IMR-90 (cell line): ENCODE data around the gene NACC2. TPM values are rescaled to one million over a fixed set of nuclear protein-coding genes. Genes with fewer than 3 reads are reported as not detected.

Experiments
- ATAC-seq: fragments of 200-7000 bp; cut with Tn5 transposase; 2 replicates; pipeline ENCODE4 v1.9.1; 2020; ENCODE audit warnings: low read depth, mild to moderate bottlenecking, moderate library complexity
- BruUV-seq: library from RNA; stranded (reverse); fragments of 400-500 nt; replicated peaks from 2 replicates; lab custom pipeline; 2021; lab: Mats Ljungman, UMichigan
- CTCF ChIA-PET: fragments of 300-600 bp; formaldehyde crosslinking; extraction: SDS; loops from one replicate; lab custom pipeline; 2021; ENCODE audit warnings: antibody characterized with exemption; lab: Yijun Ruan, JAX
- POLR2A ChIA-PET: fragments of 300-600 bp; sonication (Branson Sonifier 250); formaldehyde crosslinking; loops from one replicate; lab custom pipeline; 2022; ENCODE audit warnings: antibody characterized with exemption; ENCODE audit not compliant: unreplicated experiment; lab: Charles Lee
- DNase-seq: peaks from one replicate; pipeline ENCODE4 v3.0.0; 2013
- H2AFZ ChIP-seq: replicated peaks from 2 replicates; pipeline ENCODE3; 2013; ENCODE audit warnings: low read length, mild to moderate bottlenecking; ENCODE audit not compliant: poor library complexity
- H2AK5ac ChIP-seq: 2 replicates; pipeline ENCODE4 v1.6.1; 2013; ENCODE audit warnings: low read depth, low read length, inconsistent platforms
- H2AK9ac ChIP-seq: replicated peaks from 2 replicates; pipeline ENCODE3; 2013; ENCODE audit warnings: mild to moderate bottlenecking, low read depth, low read length, moderate library complexity; ENCODE audit not compliant: poor library complexity
- H2BK120ac ChIP-seq: 2 replicates; pipeline ENCODE4 v1.6.1; 2013; ENCODE audit warnings: low read depth, low read length, inconsistent platforms
- H2BK15ac ChIP-seq: 3 replicates; pipeline ENCODE4 v1.6.1; 2013; ENCODE audit warnings: low read depth, low read length, inconsistent platforms
- H2BK20ac ChIP-seq: 2 replicates; pipeline ENCODE4 v1.6.1; 2013; ENCODE audit warnings: low read depth, mild to moderate bottlenecking, inconsistent platforms, low read length, moderate library complexity
- H2BK5ac ChIP-seq: 2 replicates; pipeline ENCODE4 v1.6.1; 2013; ENCODE audit warnings: mild to moderate bottlenecking, low read depth, low read length, inconsistent platforms; ENCODE audit not compliant: poor library complexity, severe bottlenecking
- H3K14ac ChIP-seq: replicated peaks from 2 replicates; pipeline ENCODE4 v1.6.1; 2013; ENCODE audit warnings: low read depth, low read length, inconsistent platforms
- H3K18ac ChIP-seq: 2 replicates; pipeline ENCODE4 v1.6.1; 2013; ENCODE audit warnings: low read depth, low read length, control low read depth
- H3K23ac ChIP-seq: 2 replicates; pipeline ENCODE4 v1.6.1; 2013; ENCODE audit warnings: low read depth, low read length, inconsistent platforms
- H3K27ac ChIP-seq: 2 replicates; pipeline ENCODE4 v1.5.1; 2013; ENCODE audit warnings: mild to moderate bottlenecking, control low read depth, low read length; ENCODE audit not compliant: insufficient read depth
- H3K27me3 ChIP-seq: 2 replicates; pipeline ENCODE4 v1.6.1; 2013; ENCODE audit warnings: low read length; ENCODE audit not compliant: control insufficient read depth, insufficient read depth
- H3K36me3 ChIP-seq: 2 replicates; pipeline ENCODE4 v1.6.1; 2013; ENCODE audit warnings: low read length, mixed read lengths; ENCODE audit not compliant: control insufficient read depth, insufficient read depth
- H3K4ac ChIP-seq: 2 replicates; pipeline ENCODE4 v1.6.1; 2013; ENCODE audit warnings: low read depth, low read length, inconsistent platforms
- H3K4me1 ChIP-seq: 2 replicates; pipeline ENCODE4 v1.6.1; 2013; ENCODE audit warnings: low read length, mixed read lengths; ENCODE audit not compliant: control insufficient read depth, insufficient read depth
- H3K4me2 ChIP-seq: 2 replicates; pipeline ENCODE4 v1.6.1; 2013; ENCODE audit warnings: low read depth, mild to moderate bottlenecking, control low read depth, low read length, moderate library complexity
- H3K4me3 ChIP-seq: 2 replicates; pipeline ENCODE4 v1.5.1; 2013; ENCODE audit warnings: low read depth, mild to moderate bottlenecking, control low read depth, low read length, moderate library complexity; ENCODE audit not compliant: insufficient read depth
- H3K56ac ChIP-seq: 2 replicates; pipeline ENCODE4 v1.6.1; 2013; ENCODE audit warnings: low read length, inconsistent platforms; ENCODE audit not compliant: insufficient read depth; ENCODE audit errors: extremely low read depth
- H3K79me1 ChIP-seq, 2 experiments: 2 replicates each; pipeline ENCODE4 v1.6.1; 2013; ENCODE audit warnings: low read length in 2 of 2, inconsistent platforms in 1 of 2, low read depth in 1 of 2
- H3K9ac ChIP-seq: 2 replicates; pipeline ENCODE4 v1.6.1; 2013; ENCODE audit warnings: low read depth, low read length, control low read depth
- H3K9me1 ChIP-seq: 2 replicates; pipeline ENCODE4 v1.6.1; 2013; ENCODE audit warnings: low read length, inconsistent platforms; ENCODE audit not compliant: insufficient read depth
- H3K9me3 ChIP-seq: 2 replicates; pipeline ENCODE4 v1.6.1; 2013; ENCODE audit warnings: low read length; ENCODE audit not compliant: control insufficient read depth, insufficient read depth
- H4K20me1 ChIP-seq: 2 replicates; pipeline ENCODE4 v1.6.1; 2013; ENCODE audit warnings: low read length, inconsistent platforms; ENCODE audit not compliant: insufficient read depth
- H4K5ac ChIP-seq: 2 replicates; pipeline ENCODE4 v1.6.1; 2013; ENCODE audit warnings: mild to moderate bottlenecking, low read depth, low read length, control low read depth
- H4K8ac ChIP-seq, 2 experiments: 2 replicates each; pipeline ENCODE4 v1.6.1; 2013; ENCODE audit warnings: low read depth in 2 of 2, low read length in 2 of 2, control low read depth in 1 of 2, inconsistent platforms in 1 of 2
- H4K91ac ChIP-seq: 2 replicates; pipeline ENCODE4 v1.6.1; 2013; ENCODE audit warnings: low read depth, low read length, inconsistent platforms; ENCODE audit not compliant: insufficient read depth
- BHLHE40 ChIP-seq: fragments of 150-350 bp; IDR thresholded peaks from 2 replicates; pipeline ENCODE4 v1.6.1; 2016; ENCODE audit warnings: mild to moderate bottlenecking, low read depth, low read length
- CEBPB ChIP-seq: IDR thresholded peaks from 2 replicates; pipeline ENCODE4 v1.6.1; 2012; ENCODE audit warnings: low read depth, low read length, improper control_type of control experiment
- CHD1 ChIP-seq: IDR thresholded peaks from 2 replicates; pipeline ENCODE4 v1.6.1; 2012; ENCODE audit warnings: low read depth, low read length, improper control_type of control experiment
- FOS ChIP-seq: fragments of 150-350 bp; IDR thresholded peaks from 2 replicates; pipeline ENCODE4 v1.6.1; 2016; ENCODE audit warnings: low read depth, low read length
- MAFK ChIP-seq: IDR thresholded peaks from 2 replicates; pipeline ENCODE4 v1.6.1; 2012; ENCODE audit warnings: low read depth, low read length, improper control_type of control experiment
- MAZ ChIP-seq: IDR thresholded peaks from 2 replicates; pipeline ENCODE4 v1.6.1; 2012; ENCODE audit warnings: low read depth, mild to moderate bottlenecking, low read length, improper control_type of control experiment, moderate library complexity, borderline replicate concordance
- MXI1 ChIP-seq: IDR thresholded peaks from 2 replicates; pipeline ENCODE4 v1.6.1; 2012; ENCODE audit warnings: low read depth, mild to moderate bottlenecking, low read length, moderate library complexity, borderline replicate concordance
- NFE2L2 ChIP-seq: fragments of 150-350 bp; IDR thresholded peaks from 2 replicates; pipeline ENCODE4 v1.6.1; 2016; ENCODE audit warnings: low read depth, mild to moderate bottlenecking, low read length
- POLR2A ChIP-seq: IDR thresholded peaks from 2 replicates; pipeline ENCODE4 v1.6.1; 2012; ENCODE audit warnings: mild to moderate bottlenecking, low read depth, low read length
- RAD21 ChIP-seq: IDR thresholded peaks from 2 replicates; pipeline ENCODE4 v1.6.1; 2012; ENCODE audit warnings: low read length, improper control_type of control experiment
- RCOR1 ChIP-seq: IDR thresholded peaks from 2 replicates; pipeline ENCODE4 v1.6.1; 2012; ENCODE audit warnings: mild to moderate bottlenecking, low read length, improper control_type of control experiment; ENCODE audit not compliant: insufficient replicate concordance
- RFX5 ChIP-seq: IDR thresholded peaks from 2 replicates; pipeline ENCODE4 v1.8.0; 2012; ENCODE audit warnings: low read depth, mild to moderate bottlenecking, low read length, moderate library complexity
- SMC3 ChIP-seq: fragments of 150-350 bp; IDR thresholded peaks from 2 replicates; pipeline ENCODE4 v1.6.1; 2016; ENCODE audit warnings: low read depth, mild to moderate bottlenecking, antibody characterized with exemption, low read length, moderate library complexity
- WGBS, 2 experiments: methylation state at CpG; one replicate each; pipeline versions ENCODE4 v1.1.5 to v1.1.7; 2013; ENCODE audit warnings: missing lambda C conversion rate in 2 of 2; ENCODE audit not compliant: insufficient read length in 1 of 2; ENCODE audit errors: extremely low coverage in 2 of 2; 5-methylcytosine and 5-hydroxymethylcytosine counted together
- dilution Hi-C: fragments of 300-500 bp; cut with HindIII; formaldehyde crosslinking; loops from one replicate; pipeline ENCODE4 v1.14.3; 2018; ENCODE audit warnings: low sequenced_read_pairs; ENCODE audit not compliant: unreplicated experiment
- in situ Hi-C: fragments of 300-500 bp; cut with MboI; formaldehyde crosslinking; loops from 3 replicates; pipeline ENCODE4 v1.14.3; 2019; ENCODE audit warnings: low sequenced_read_pairs, inconsistent platforms, mixed read lengths
- intact Hi-C: fragments of 100-400 bp; cut with micrococcal nuclease; formaldehyde crosslinking; loops from 2 replicates; pipeline ENCODE4 v1.10.0; 2022
- polyA plus RNA-seq, 3 experiments: library from polyadenylated mRNA; depleted of rRNA; stranded (reverse); fragments of >200 nt; gene quantifications; 2 replicates each; pipeline ENCODE4 v1.2.3, GENCODE V29; 2012; ENCODE audit warnings: low replicate concordance in 1 of 3
- total RNA-seq: library from RNA; depleted of rRNA; stranded (reverse); fragments of >200 nt; gene quantifications from 2 replicates; pipeline ENCODE4 v1.2.3, GENCODE V29; 2012
- TF ChIP-seq, protein P1 (sequence below): conservative IDR thresholded peaks from 2 replicates; pipeline ENCODE4 v1.5.1; 2012; ENCODE audit warnings: mild to moderate bottlenecking, low read depth, low read length, improper control_type of control experiment
- TF ChIP-seq, protein P2 (sequence below): fragments of 150-350 bp; IDR thresholded peaks from 2 replicates; pipeline ENCODE4 v1.6.1; 2017; ENCODE audit warnings: mild to moderate bottlenecking, antibody characterized with exemption, low read length, low read depth
- TF ChIP-seq, protein P3 (sequence below): fragments of 150-350 bp; IDR thresholded peaks from 2 replicates; pipeline ENCODE4 v1.6.1; 2016; ENCODE audit warnings: low read depth, mild to moderate bottlenecking, low read length, moderate library complexity, borderline replicate concordance

Gene NACC2
- total and polyA plus RNA-seq, 2 of the 4 experiments (the other 2 are of a cell fraction) = 7.9 to 19.0 TPM

DNA sequence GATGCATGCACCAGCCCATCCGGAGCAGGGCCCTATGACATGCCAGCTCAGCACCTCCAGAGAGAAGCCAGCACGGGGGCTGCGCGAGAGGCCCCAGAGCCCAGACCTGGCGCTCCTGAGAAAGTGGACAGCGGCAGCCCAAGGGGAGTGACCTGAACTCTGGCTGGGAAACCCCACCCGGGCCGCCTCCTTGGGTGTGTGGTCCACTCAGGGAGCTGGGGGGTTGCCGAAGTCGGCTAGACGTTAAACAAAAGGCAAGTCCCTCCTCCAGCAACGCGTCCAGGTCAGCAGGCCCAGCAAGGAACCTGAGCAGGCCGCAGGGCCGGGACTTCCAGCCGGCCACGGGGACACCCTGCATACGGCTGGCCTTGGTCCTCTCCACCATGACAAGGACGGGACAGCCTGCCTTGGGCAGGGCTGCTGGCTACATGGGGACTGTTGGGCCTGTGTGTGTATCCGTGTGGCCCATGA lies 35.7 kb downstream of the NACC2 start:
- ChIA-PET POLR2A (no interaction called here), CTCF (no interaction called here)
- Histone ChIP-seq H3K27me3 (no peaks in the 10 kb centered on the region), H3K23ac (no peak overlapping the region), H4K8ac (no peak overlapping the region; a peak in 1 of 4 replicates), H3K4ac (no peak overlapping the region; the same call in 1 of the 2 replicates), H2BK120ac (peak overlapping the region; percentile 23), H2BK5ac (no peak overlapping the region), H3K4me3 (no peak overlapping the region), H3K27ac (no peak overlapping the region), H3K18ac (no peak overlapping the region; the same call in 1 of the 2 replicates), H3K9ac (no peak overlapping the region), H4K20me1 (peaks cover 90% of the 10 kb centered on the region), H2AK5ac (peak overlapping the region; percentile 43; the same call in 1 of the 2 replicates), H3K9me1 (peaks cover 16% of the 10 kb centered on the region), H2BK20ac (no peak overlapping the region), H2BK15ac (no peak overlapping the region), H3K9me3 (no peaks in the 10 kb centered on the region), H3K36me3 (no peaks in the 10 kb centered on the region; the same call in 1 of the 2 replicates), H4K5ac (no peak overlapping the region), H3K79me1 (peaks cover 35 to 91% of the 10 kb centered on the region in 2 experiments), H3K56ac (no peak overlapping the region), H2AK9ac (peak overlapping the region; percentile 33), H3K14ac (no peak overlapping the region), H4K91ac (no peak overlapping the region), H3K4me2 (no peak overlapping the region), H3K4me1 (peaks cover 21% of the 10 kb centered on the region), H2AFZ (no peak overlapping the region)
- BruUV-seq = no TSS peak
- DNase-seq = no peak
- dilution Hi-C loops (no loop called here), in situ Hi-C loops (no loop called here), intact Hi-C loops (no loop called here)
- 94% methylated on average over 9 of the region's 20 CpGs; no CpG with 5 or more reads in 1 of the 2 experiments for WGBS, 2 experiments
- TF ChIP-seq RFX5 (no peak), RCOR1 (no peak), BHLHE40 (no peak), SMC3 (no peak), CHD1 (no peak), RAD21 (no peak), MXI1 (no peak), POLR2A (no peak), MAFK (no peak), MAZ (no peak), NFE2L2 (no peak), FOS (no peak), CEBPB (no peak)
- TF ChIP-seq, protein P1, sequence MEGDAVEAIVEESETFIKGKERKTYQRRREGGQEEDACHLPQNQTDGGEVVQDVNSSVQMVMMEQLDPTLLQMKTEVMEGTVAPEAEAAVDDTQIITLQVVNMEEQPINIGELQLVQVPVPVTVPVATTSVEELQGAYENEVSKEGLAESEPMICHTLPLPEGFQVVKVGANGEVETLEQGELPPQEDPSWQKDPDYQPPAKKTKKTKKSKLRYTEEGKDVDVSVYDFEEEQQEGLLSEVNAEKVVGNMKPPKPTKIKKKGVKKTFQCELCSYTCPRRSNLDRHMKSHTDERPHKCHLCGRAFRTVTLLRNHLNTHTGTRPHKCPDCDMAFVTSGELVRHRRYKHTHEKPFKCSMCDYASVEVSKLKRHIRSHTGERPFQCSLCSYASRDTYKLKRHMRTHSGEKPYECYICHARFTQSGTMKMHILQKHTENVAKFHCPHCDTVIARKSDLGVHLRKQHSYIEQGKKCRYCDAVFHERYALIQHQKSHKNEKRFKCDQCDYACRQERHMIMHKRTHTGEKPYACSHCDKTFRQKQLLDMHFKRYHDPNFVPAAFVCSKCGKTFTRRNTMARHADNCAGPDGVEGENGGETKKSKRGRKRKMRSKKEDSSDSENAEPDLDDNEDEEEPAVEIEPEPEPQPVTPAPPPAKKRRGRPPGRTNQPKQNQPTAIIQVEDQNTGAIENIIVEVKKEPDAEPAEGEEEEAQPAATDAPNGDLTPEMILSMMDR = no peak
- TF ChIP-seq, protein P2, sequence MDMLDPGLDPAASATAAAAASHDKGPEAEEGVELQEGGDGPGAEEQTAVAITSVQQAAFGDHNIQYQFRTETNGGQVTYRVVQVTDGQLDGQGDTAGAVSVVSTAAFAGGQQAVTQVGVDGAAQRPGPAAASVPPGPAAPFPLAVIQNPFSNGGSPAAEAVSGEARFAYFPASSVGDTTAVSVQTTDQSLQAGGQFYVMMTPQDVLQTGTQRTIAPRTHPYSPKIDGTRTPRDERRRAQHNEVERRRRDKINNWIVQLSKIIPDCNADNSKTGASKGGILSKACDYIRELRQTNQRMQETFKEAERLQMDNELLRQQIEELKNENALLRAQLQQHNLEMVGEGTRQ = no peak
- TF ChIP-seq, protein P3, sequence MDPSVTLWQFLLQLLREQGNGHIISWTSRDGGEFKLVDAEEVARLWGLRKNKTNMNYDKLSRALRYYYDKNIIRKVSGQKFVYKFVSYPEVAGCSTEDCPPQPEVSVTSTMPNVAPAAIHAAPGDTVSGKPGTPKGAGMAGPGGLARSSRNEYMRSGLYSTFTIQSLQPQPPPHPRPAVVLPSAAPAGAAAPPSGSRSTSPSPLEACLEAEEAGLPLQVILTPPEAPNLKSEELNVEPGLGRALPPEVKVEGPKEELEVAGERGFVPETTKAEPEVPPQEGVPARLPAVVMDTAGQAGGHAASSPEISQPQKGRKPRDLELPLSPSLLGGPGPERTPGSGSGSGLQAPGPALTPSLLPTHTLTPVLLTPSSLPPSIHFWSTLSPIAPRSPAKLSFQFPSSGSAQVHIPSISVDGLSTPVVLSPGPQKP = no peak
- no peak for ATAC-seq
